GM21423 (cell line): Measurements from ENCODE around the gene PM20D1.
A peak's percentile ranks its signal among the peaks of the same experiment; 100 is the strongest.

Experiments
- ATAC-seq: cut with Tn5 transposase; IDR thresholded peaks from one replicate; pipeline ENCODE4 v1.9.1; 2021; ENCODE audit warnings: mild to moderate bottlenecking, moderate library complexity; ENCODE audit not compliant: unreplicated experiment

The PM20D1 gene

GRCh38 chr1:205809942-205810345 is 40.0 kb downstream of the PM20D1 start:
- ATAC-seq, result no peak

GRCh38 chr1:205809469-205809868 is 40.5 kb downstream of the PM20D1 start:
- no peak for ATAC-seq

GRCh38 chr1:205805082-205805711 is 44.7 kb downstream of the PM20D1 start:
- ATAC-seq, result no peak

GRCh38 chr1:205804605-205805004 is 45.3 kb downstream of the PM20D1 start:
- no peak for ATAC-seq

- no peak for ATAC-seq
Observed at GRCh38 chr1:205803986-205804385, 45.9 kb downstream of the PM20D1 start.

GRCh38 chr1:205802060-205802459 is 47.9 kb downstream of the PM20D1 start:
- ATAC-seq, result no peak

GRCh38 chr1:205800981-205801703 is 48.8 kb downstream of the PM20D1 start:
- no peak for ATAC-seq

GRCh38 chr1:205800427-205800826 is 49.5 kb downstream of the PM20D1 start:
- no peak for ATAC-seq

- ATAC-seq, result no peak
Observed at GRCh38 chr1:205798577-205798976, 51.4 kb downstream of the PM20D1 start.

- no peak for ATAC-seq
Observed at GRCh38 chr1:205797168-205797567, 52.8 kb downstream of the PM20D1 start.

- ATAC-seq, result peak; percentile 49
Observed at GRCh38 chr1:205794011-205794730, 55.8 kb downstream of the PM20D1 start.

- ATAC-seq, result no peak
Observed at GRCh38 chr1:205792961-205793673, 56.8 kb downstream of the PM20D1 start.

- no peak for ATAC-seq
Observed at GRCh38 chr1:205792481-205792881, 57.5 kb downstream of the PM20D1 start.

GRCh38 chr1:205791568-205792180 is 58.3 kb downstream of the PM20D1 start:
- ATAC-seq, result peak; percentile 54

- ATAC-seq, result no peak
Observed at GRCh38 chr1:205787287-205787916, 62.5 kb downstream of the PM20D1 start.

GRCh38 chr1:205786601-205787000 is 63.3 kb downstream of the PM20D1 start:
- ATAC-seq, result no peak

GRCh38 chr1:205785446-205785845 is 64.5 kb downstream of the PM20D1 start:
- no peak for ATAC-seq

GRCh38 chr1:205783904-205784303 is 66.0 kb downstream of the PM20D1 start:
- no peak for ATAC-seq

GRCh38 chr1:205783433-205783795 is 66.5 kb downstream of the PM20D1 start:
- no peak for ATAC-seq

GRCh38 chr1:205782627-205783432 is 67.1 kb downstream of the PM20D1 start:
- no peak for ATAC-seq
